ENCODE measurements around the gene PRKCA.

PRKCA gene

GRCh38 chr17:66734186-66734943, 432.0 kb downstream of the PRKCA start:
- TF ChIP-seq, protein P1, sequence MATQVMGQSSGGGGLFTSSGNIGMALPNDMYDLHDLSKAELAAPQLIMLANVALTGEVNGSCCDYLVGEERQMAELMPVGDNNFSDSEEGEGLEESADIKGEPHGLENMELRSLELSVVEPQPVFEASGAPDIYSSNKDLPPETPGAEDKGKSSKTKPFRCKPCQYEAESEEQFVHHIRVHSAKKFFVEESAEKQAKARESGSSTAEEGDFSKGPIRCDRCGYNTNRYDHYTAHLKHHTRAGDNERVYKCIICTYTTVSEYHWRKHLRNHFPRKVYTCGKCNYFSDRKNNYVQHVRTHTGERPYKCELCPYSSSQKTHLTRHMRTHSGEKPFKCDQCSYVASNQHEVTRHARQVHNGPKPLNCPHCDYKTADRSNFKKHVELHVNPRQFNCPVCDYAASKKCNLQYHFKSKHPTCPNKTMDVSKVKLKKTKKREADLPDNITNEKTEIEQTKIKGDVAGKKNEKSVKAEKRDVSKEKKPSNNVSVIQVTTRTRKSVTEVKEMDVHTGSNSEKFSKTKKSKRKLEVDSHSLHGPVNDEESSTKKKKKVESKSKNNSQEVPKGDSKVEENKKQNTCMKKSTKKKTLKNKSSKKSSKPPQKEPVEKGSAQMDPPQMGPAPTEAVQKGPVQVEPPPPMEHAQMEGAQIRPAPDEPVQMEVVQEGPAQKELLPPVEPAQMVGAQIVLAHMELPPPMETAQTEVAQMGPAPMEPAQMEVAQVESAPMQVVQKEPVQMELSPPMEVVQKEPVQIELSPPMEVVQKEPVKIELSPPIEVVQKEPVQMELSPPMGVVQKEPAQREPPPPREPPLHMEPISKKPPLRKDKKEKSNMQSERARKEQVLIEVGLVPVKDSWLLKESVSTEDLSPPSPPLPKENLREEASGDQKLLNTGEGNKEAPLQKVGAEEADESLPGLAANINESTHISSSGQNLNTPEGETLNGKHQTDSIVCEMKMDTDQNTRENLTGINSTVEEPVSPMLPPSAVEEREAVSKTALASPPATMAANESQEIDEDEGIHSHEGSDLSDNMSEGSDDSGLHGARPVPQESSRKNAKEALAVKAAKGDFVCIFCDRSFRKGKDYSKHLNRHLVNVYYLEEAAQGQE (IDR thresholded peaks at IDR 0.05; ENCODE audit: insufficient read depth in 1 of 2, low read depth in 2 of 2, low read length in 2 of 2) = no peak
- TF ChIP-seq POLR2AphosphoS5 (IDR thresholded peaks at IDR 0.05; ENCODE audit: low read depth, low read length) (no peak), FOXP2 (optimal IDR thresholded peaks at IDR 0.05; ENCODE audit: borderline replicate concordance, extremely low read depth, extremely low read length, insufficient read depth) (no peak), SIN3A (IDR thresholded peaks at IDR 0.05; ENCODE audit: borderline replicate concordance, insufficient read depth, low read length) (no peak), TAF1 (IDR thresholded peaks at IDR 0.05; ENCODE audit: borderline replicate concordance, insufficient read depth, low read length) (no peak)

GRCh38 chr17:66737524-66737923, 435.1 kb downstream of the PRKCA start:
- TF ChIP-seq FOXP2 (optimal IDR thresholded peaks at IDR 0.05; ENCODE audit: borderline replicate concordance, extremely low read depth, extremely low read length, insufficient read depth) (no peak), TAF1 (IDR thresholded peaks at IDR 0.05; ENCODE audit: borderline replicate concordance, insufficient read depth, low read length) (no peak), SIN3A (IDR thresholded peaks at IDR 0.05; ENCODE audit: borderline replicate concordance, insufficient read depth, low read length) (no peak), POLR2AphosphoS5 (IDR thresholded peaks at IDR 0.05; ENCODE audit: low read depth, low read length) (no peak)
- TF ChIP-seq, protein P1 (IDR thresholded peaks at IDR 0.05; ENCODE audit: insufficient read depth in 1 of 2, low read depth in 2 of 2, low read length in 2 of 2) = no peak

DNA sequence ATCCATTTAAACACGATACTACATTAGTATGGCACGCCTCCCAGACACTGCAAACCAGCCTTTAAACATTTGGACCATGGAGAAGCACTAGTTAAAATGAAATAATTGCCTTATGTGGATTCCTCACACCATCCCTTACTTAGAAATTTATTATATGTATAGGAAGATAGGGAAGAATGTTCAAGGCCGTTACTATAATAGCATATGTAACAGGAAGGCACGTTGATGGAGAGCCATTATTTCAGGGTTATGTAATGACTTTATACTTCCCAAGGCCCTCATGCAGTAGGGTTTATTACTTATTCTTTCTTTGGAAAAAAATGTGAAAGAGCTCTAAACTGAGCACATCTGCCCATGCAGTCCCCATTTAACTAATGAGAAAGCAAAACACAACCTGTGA, 435.9 kb downstream of the PRKCA start:
- TF ChIP-seq TAF1 (IDR thresholded peaks at IDR 0.05; ENCODE audit: borderline replicate concordance, insufficient read depth, low read length) = no peak
- no peak for TF ChIP-seq POLR2AphosphoS5 (IDR thresholded peaks at IDR 0.05; ENCODE audit: low read depth, low read length)
- TF ChIP-seq, protein P1 (IDR thresholded peaks at IDR 0.05; ENCODE audit: insufficient read depth in 1 of 2, low read depth in 2 of 2, low read length in 2 of 2) = no peak
- TF ChIP-seq SIN3A (IDR thresholded peaks at IDR 0.05; ENCODE audit: borderline replicate concordance, insufficient read depth, low read length) = no peak
- TF ChIP-seq FOXP2 (optimal IDR thresholded peaks at IDR 0.05; ENCODE audit: borderline replicate concordance, extremely low read depth, extremely low read length, insufficient read depth) = no peak

GRCh38 chr17:66739553-66739952, 437.1 kb downstream of the PRKCA start:
- TF ChIP-seq SIN3A (IDR thresholded peaks at IDR 0.05; ENCODE audit: borderline replicate concordance, insufficient read depth, low read length) = no peak
- no peak for TF ChIP-seq TAF1 (IDR thresholded peaks at IDR 0.05; ENCODE audit: borderline replicate concordance, insufficient read depth, low read length)
- no peak for TF ChIP-seq FOXP2 (optimal IDR thresholded peaks at IDR 0.05; ENCODE audit: borderline replicate concordance, extremely low read depth, extremely low read length, insufficient read depth)
- TF ChIP-seq, protein P1 (IDR thresholded peaks at IDR 0.05; ENCODE audit: insufficient read depth in 1 of 2, low read depth in 2 of 2, low read length in 2 of 2) = no peak
- no peak for TF ChIP-seq POLR2AphosphoS5 (IDR thresholded peaks at IDR 0.05; ENCODE audit: low read depth, low read length)
